Natural killer cell (primary cell): ENCODE measurements around the gene TMEM69. TPM values are rescaled to one million over a fixed set of nuclear protein-coding genes. Genes with fewer than 3 reads are reported as not detected.
A peak's percentile ranks its signal among the peaks of the same experiment; 100 is the strongest.

Experiments used
- ATAC-seq, 3 donors: fragments of 150-1000 bp in 2 of 3; fragments of 200-7000 bp in 1 of 3; cut with Tn5 transposase; 1 replicate in 1 of 3; 2 replicates in 2 of 3; pipeline ENCODE4 v1.10.0; 2021; ENCODE audit warnings: mild to moderate bottlenecking in 2 of 3, moderate library complexity in 2 of 3
- DNase-seq, 2 donors: peaks; one replicate each; pipeline versions ENCODE4 v3.0.0 to v3.0.0-alpha.2; 2013 to 2021; ENCODE audit warnings: mixed read lengths in 1 of 2
- H3K27ac ChIP-seq: one replicate; pipeline ENCODE4 v1.5.1; 2013; ENCODE audit warnings: mild to moderate bottlenecking, low read length
- H3K27me3 ChIP-seq: one replicate; pipeline ENCODE4 v1.6.1; 2013; ENCODE audit warnings: low read length; ENCODE audit not compliant: control insufficient read depth, insufficient read depth
- H3K36me3 ChIP-seq: one replicate; pipeline ENCODE4 v1.6.1; 2013; ENCODE audit warnings: low read length; ENCODE audit not compliant: control insufficient read depth, insufficient read depth
- H3K4me1 ChIP-seq: one replicate; pipeline ENCODE4 v1.6.1; 2013; ENCODE audit warnings: low read length; ENCODE audit not compliant: control insufficient read depth, insufficient read depth
- H3K4me3 ChIP-seq: one replicate; pipeline ENCODE4 v1.5.1; 2013; ENCODE audit warnings: low read length
- H3K9me3 ChIP-seq: one replicate; pipeline ENCODE4 v1.6.1; 2013; ENCODE audit warnings: low read length; ENCODE audit not compliant: control insufficient read depth, insufficient read depth
- H3K27ac Mint-ChIP-seq, 2 donors: one replicate each; pipeline ENCODE4 v1.8.0; 2022; ENCODE audit warnings: mild to moderate bottlenecking in 2 of 2, mixed read lengths in 2 of 2, moderate library complexity in 1 of 2
- H3K27me3 Mint-ChIP-seq, 2 donors: one replicate each; pipeline ENCODE4 v1.8.0; 2022; ENCODE audit warnings: low read depth in 2 of 2, mixed read lengths in 2 of 2
- H3K36me3 Mint-ChIP-seq: one replicate; pipeline ENCODE4 v1.8.0; 2022; ENCODE audit warnings: mixed read lengths
- H3K4me1 Mint-ChIP-seq, 2 donors: one replicate each; pipeline ENCODE4 v1.8.0; 2022; ENCODE audit warnings: mixed read lengths in 2 of 2
- H3K4me3 Mint-ChIP-seq: one replicate; pipeline ENCODE4 v1.8.0; 2022; ENCODE audit warnings: mild to moderate bottlenecking, moderate library complexity, mixed read lengths
- H3K9me3 Mint-ChIP-seq, 2 donors: one replicate each; pipeline ENCODE4 v1.8.0; 2022; ENCODE audit warnings: mixed read lengths in 2 of 2
- CTCF ChIP-seq: fragments of 200-600 bp; IDR thresholded peaks from one replicate; pipeline ENCODE4 v1.8.0; 2022; ENCODE audit warnings: antibody characterized with exemption
- WGBS: methylation state at CpG from one replicate; pipeline ENCODE4 v1.1.7; 2013; ENCODE audit warnings: missing lambda C conversion rate; ENCODE audit not compliant: insufficient coverage; 5-methylcytosine and 5-hydroxymethylcytosine counted together
- intact Hi-C: fragments of 100-400 bp; cut with micrococcal nuclease; formaldehyde crosslinking; loops from one replicate; pipeline ENCODE4 v1.14.2; 2022
- total RNA-seq, 4 donors: library from RNA; stranded (reverse); fragments of 120-200 nt in 1 of 4; gene quantifications; one replicate each; pipeline versions ENCODE4 v1.2.3 to v1.2.4, GENCODE V29; 2013 to 2022

Gene TMEM69
- total RNA-seq, 3 donors from 2014 or later (not counting 1 experiment from before 2014, with no cell fraction given) = 8.8 to 14.2 (median 9.3) TPM

GRCh38 chr1:45668526-45668925 is 19.5 kb upstream of the TMEM69 start:
- Mint-ChIP-seq H3K9me3 (no peaks in the 10 kb centered on the region), H3K27ac (no peak overlapping the region), H3K27me3 (no peaks in the 10 kb centered on the region), H3K4me1 (peaks cover 55 to 70% of the 10 kb centered on the region in 2 donors), H3K4me3 (no peak overlapping the region), H3K36me3 (no peaks in the 10 kb centered on the region)
- TF ChIP-seq CTCF = no peak
- Histone ChIP-seq H3K4me3 (no peak overlapping the region), H3K27ac (no peak overlapping the region), H3K4me1 (peaks cover 4% of the 10 kb centered on the region), H3K27me3 (no peaks in the 10 kb centered on the region), H3K9me3 (no peaks in the 10 kb centered on the region), H3K36me3 (no peaks in the 10 kb centered on the region)
- DNase-seq (no peak), ATAC-seq (no peak)
- intact Hi-C loops = no loop called here
- 89% methylated on average over 4 of the region's 4 CpGs for WGBS

DNA sequence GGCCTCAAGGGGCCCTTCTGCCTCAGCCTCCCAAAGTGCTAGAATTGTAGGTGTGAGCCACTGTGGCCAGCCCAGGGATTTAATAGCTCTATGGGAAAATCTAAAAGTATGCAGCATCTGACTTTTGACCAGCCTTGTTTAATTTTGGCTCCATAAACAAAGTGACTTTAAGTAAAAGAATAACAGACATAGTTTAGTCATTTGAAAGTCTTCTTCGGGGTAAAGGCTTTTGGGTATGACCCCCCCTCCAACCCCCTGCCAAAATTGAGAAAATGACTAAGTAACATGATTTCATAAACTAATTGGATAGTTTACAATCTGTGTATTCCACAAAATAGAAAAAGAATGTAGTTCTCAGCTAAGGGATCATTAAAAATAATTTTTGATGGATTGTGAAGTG is 18.6 kb upstream of the TMEM69 start:
- Mint-ChIP-seq H3K27me3 (no peaks in the 10 kb centered on the region), H3K36me3 (no peaks in the 10 kb centered on the region), H3K27ac (peak overlapping the region in 1 of 2 donors; percentile 40), H3K4me3 (no peak overlapping the region), H3K4me1 (peaks cover 59 to 74% of the 10 kb centered on the region in 2 donors), H3K9me3 (no peaks in the 10 kb centered on the region)
- H3K4me1 ChIP-seq = peaks cover 4% of the 10 kb centered on the region
- ATAC-seq (no peak), DNase-seq (no peak)
- H3K27ac ChIP-seq = no peak overlapping the region
- H3K9me3 ChIP-seq = no peaks in the 10 kb centered on the region
- no CpG with 5 or more reads among the region's 1 CpG for WGBS
- H3K36me3 ChIP-seq = no peaks in the 10 kb centered on the region
- no peak for TF ChIP-seq CTCF
- H3K4me3 ChIP-seq = no peak overlapping the region
- H3K27me3 ChIP-seq = no peaks in the 10 kb centered on the region
- intact Hi-C loops = no loop called here

DNA sequence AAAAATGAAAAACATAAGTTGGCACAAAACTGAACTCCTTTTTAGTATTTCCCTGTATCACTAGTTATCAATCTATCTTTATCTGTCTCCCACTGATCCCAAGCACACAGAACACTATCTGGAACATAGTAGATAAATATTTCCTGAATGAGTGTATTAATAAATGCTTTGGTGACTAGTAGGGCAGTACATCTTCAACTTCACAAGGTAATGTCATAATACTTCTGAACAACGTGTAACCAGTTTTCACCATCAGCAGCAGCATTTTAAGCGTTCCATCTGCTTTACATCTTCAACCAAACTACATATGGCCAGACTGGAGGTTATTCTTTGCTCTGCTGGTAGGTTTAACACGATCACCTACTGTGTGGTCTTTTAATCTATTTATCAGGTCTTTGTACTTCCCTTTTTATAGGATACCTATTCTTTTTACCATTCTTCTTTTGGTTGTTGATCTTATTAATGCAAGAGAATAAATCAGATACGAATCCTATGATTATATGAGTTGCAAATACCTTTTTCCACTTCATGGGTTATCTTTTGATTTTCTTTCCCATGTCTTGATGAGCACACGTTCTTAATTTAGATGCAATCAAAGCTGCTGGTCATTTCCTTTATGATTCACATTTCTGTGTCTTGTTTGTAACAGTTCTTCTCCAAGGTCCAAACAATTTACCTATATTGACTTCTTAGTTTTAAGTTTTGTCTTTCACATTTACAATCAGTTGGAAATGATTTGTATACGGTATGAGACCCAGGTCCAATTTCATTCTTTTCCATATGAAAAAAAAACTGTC is 17.9 kb upstream of the TMEM69 start:
- intact Hi-C loops = no loop called here
- Histone ChIP-seq H3K9me3 (no peaks in the 10 kb centered on the region), H3K27ac (no peak overlapping the region), H3K36me3 (no peaks in the 10 kb centered on the region), H3K4me1 (peaks cover 4% of the 10 kb centered on the region), H3K4me3 (no peak overlapping the region), H3K27me3 (no peaks in the 10 kb centered on the region)
- Mint-ChIP-seq H3K9me3 (no peaks in the 10 kb centered on the region), H3K4me1 (peaks cover 57 to 76% of the 10 kb centered on the region in 2 donors), H3K27me3 (no peaks in the 10 kb centered on the region), H3K27ac (peak overlapping the region; percentile 40 to 44), H3K4me3 (no peak overlapping the region), H3K36me3 (no peaks in the 10 kb centered on the region)
- WGBS = 77% methylated on average over 3 of the region's 6 CpGs
- no peak for DNase-seq
- ATAC-seq = no peak
- no peak for TF ChIP-seq CTCF

- intact Hi-C loops = no loop called here
- H3K27ac Mint-ChIP-seq = peak overlapping the region in 1 of 2 donors; percentile 1
- peaks cover 59 to 73% of the 10 kb centered on the region in 2 donors for H3K4me1 Mint-ChIP-seq
- no peak for TF ChIP-seq CTCF
- 98% methylated on average over 4 of the region's 4 CpGs for WGBS
- H3K4me3 Mint-ChIP-seq = no peak overlapping the region
- no peaks in the 10 kb centered on the region for H3K36me3 ChIP-seq
- H3K9me3 ChIP-seq = no peaks in the 10 kb centered on the region
- no peaks in the 10 kb centered on the region for H3K27me3 Mint-ChIP-seq
- DNase-seq = no peak
- ATAC-seq = no peak
- H3K27me3 ChIP-seq = no peaks in the 10 kb centered on the region
- H3K4me1 ChIP-seq = peaks cover 9% of the 10 kb centered on the region
- H3K27ac ChIP-seq = no peak overlapping the region
- H3K9me3 Mint-ChIP-seq = no peaks in the 10 kb centered on the region
- H3K36me3 Mint-ChIP-seq = no peaks in the 10 kb centered on the region
- no peak overlapping the region for H3K4me3 ChIP-seq
Observed at GRCh38 chr1:45673956-45674355, 14.0 kb upstream of the TMEM69 start.
